PC-3 (cell line): ENCODE results near the gene ATF7IP. TPM values are rescaled to one million over a fixed set of nuclear protein-coding genes. Genes with fewer than 3 reads are reported as not detected.

Experiments used
- ATAC-seq: fragments of 200-7000 bp; cut with Tn5 transposase; 2 replicates; pipeline ENCODE4 v1.9.1; 2020; ENCODE audit warnings: mild to moderate bottlenecking, moderate library complexity
- BruUV-seq: library from RNA; stranded (reverse); fragments of 400-500 nt; replicated peaks from 2 replicates; lab custom pipeline; 2021; lab: Mats Ljungman, UMichigan
- CTCF ChIA-PET: fragments of 300-600 bp; sonication (Branson Sonifier 250); formaldehyde crosslinking; loops from one replicate; lab custom pipeline; 2022; ENCODE audit warnings: antibody characterized with exemption; lab: Charles Lee
- POLR2A ChIA-PET: fragments of 300-600 bp; sonication (Branson Sonifier 250); formaldehyde crosslinking; loops from one replicate; lab custom pipeline; 2022; ENCODE audit warnings: antibody characterized with exemption; ENCODE audit not compliant: unreplicated experiment; lab: Charles Lee
- DNase-seq: peaks from one replicate; pipeline ENCODE4 v3.0.0-alpha.2; 2015
- H2AFZ ChIP-seq: fragments of 300-600 bp; sonication (generic); 2 replicates; pipeline ENCODE4 v1.6.0; 2016; ENCODE audit warnings: antibody characterized with exemption, low read length
- H3F3A ChIP-seq: fragments of 300-600 bp; sonication (generic); one replicate; pipeline ENCODE4 v1.6.0; 2017; ENCODE audit warnings: antibody characterized with exemption, low read length, control low read depth, mild to moderate bottlenecking; ENCODE audit not compliant: unreplicated experiment
- H3K27ac ChIP-seq: fragments of 300-600 bp; sonication (generic); 2 replicates; pipeline ENCODE4 v1.5.1; 2016; ENCODE audit warnings: mild to moderate bottlenecking, low read length
- H3K27me3 ChIP-seq: fragments of 300-600 bp; sonication (generic); 2 replicates; pipeline ENCODE4 v1.6.1; 2016; ENCODE audit warnings: low read length, mixed read lengths
- H3K36me3 ChIP-seq: fragments of 300-600 bp; sonication (generic); 2 replicates; pipeline ENCODE4 v1.6.1; 2016; ENCODE audit warnings: low read depth, mixed run types, low read length, mixed read lengths
- H3K4me1 ChIP-seq: fragments of 300-600 bp; sonication (generic); 2 replicates; pipeline ENCODE4 v1.5.1; 2016; ENCODE audit warnings: low read length; ENCODE audit not compliant: insufficient read depth
- H3K4me2 ChIP-seq: fragments of 300-600 bp; sonication (generic); 2 replicates; pipeline ENCODE4 v1.6.0; 2016; ENCODE audit warnings: low read length
- H3K4me3 ChIP-seq: fragments of 300-600 bp; sonication (generic); 2 replicates; pipeline ENCODE4 v1.5.1; 2016; ENCODE audit warnings: mild to moderate bottlenecking, low read length, mixed read lengths
- H3K79me2 ChIP-seq: fragments of 300-600 bp; sonication (generic); 2 replicates; pipeline ENCODE4 v1.6.1; 2017; ENCODE audit warnings: low read length, mixed read lengths
- H3K9ac ChIP-seq: fragments of 300-600 bp; sonication (generic); 2 replicates; pipeline ENCODE4 v1.6.0; 2016; ENCODE audit warnings: mild to moderate bottlenecking, low read length
- H3K9me2 ChIP-seq: fragments of 300-600 bp; sonication (generic); replicated peaks from 2 replicates; pipeline ENCODE4 v1.6.1; 2016; ENCODE audit warnings: mixed run types, low read length, mixed read lengths
- H3K9me3 ChIP-seq: fragments of 300-600 bp; sonication (generic); 2 replicates; pipeline ENCODE4 v1.6.1; 2016; ENCODE audit warnings: low read length, mixed read lengths
- H4K20me1 ChIP-seq: fragments of 300-600 bp; sonication (generic); 2 replicates; pipeline ENCODE4 v1.6.1; 2016; ENCODE audit warnings: low read length, mixed read lengths
- CTCF ChIP-seq: fragments of 300-600 bp; sonication (generic); conservative IDR thresholded peaks from 2 replicates; pipeline ENCODE4 v1.5.1; 2017; ENCODE audit warnings: antibody characterized with exemption, low read depth, mild to moderate bottlenecking, low read length
- EZH2 ChIP-seq: fragments of 300-600 bp; sonication (generic); IDR thresholded peaks from one replicate; pipeline ENCODE4 v1.6.1; 2017; ENCODE audit warnings: antibody characterized with exemption, mild to moderate bottlenecking, low read length; ENCODE audit not compliant: unreplicated experiment
- EZH2phosphoT487 ChIP-seq: fragments of 300-600 bp; sonication (generic); IDR thresholded peaks from 2 replicates; pipeline ENCODE4 v1.6.1; 2018; ENCODE audit warnings: mild to moderate bottlenecking, antibody characterized with exemption, low read length, borderline replicate concordance
- intact Hi-C: fragments of 100-400 bp; cut with micrococcal nuclease; formaldehyde crosslinking; loops from 2 replicates; pipeline ENCODE4 v1.9.0; 2023
- total RNA-seq: library from RNA; depleted of rRNA; stranded (reverse); fragments of >200 nt; gene quantifications from 2 replicates; pipeline ENCODE4 v1.2.3, GENCODE V29; 2014

Gene ATF7IP
- total RNA-seq, 1 experiment from 2014 or later: 12.5 TPM

- CTCF ChIA-PET: no interaction called here
- Histone ChIP-seq H3K4me1 (no peaks in the 10 kb centered on the region), H3K9me2 (no peaks in the 10 kb centered on the region), H3K27ac (no peak overlapping the region), H3K79me2 (peaks cover 93% of the 10 kb centered on the region), H3K36me3 (peaks cover 27% of the 10 kb centered on the region), H3K27me3 (no peaks in the 10 kb centered on the region), H3K4me3 (no peak overlapping the region), H3K4me2 (no peak overlapping the region), H3F3A (no peaks in the 10 kb centered on the region), H3K9me3 (no peaks in the 10 kb centered on the region), H3K9ac (no peak overlapping the region), H2AFZ (no peak overlapping the region), H4K20me1 (no peaks in the 10 kb centered on the region; the same call in 1 of the 2 replicates)
- no TSS peak for BruUV-seq
- no peak for DNase-seq
- POLR2A ChIA-PET: no interaction called here
- no peak for ATAC-seq
- TF ChIP-seq CTCF (no peak), EZH2phosphoT487 (no peak), EZH2 (no peak)
- intact Hi-C loops: no loop called here
Observed at GRCh38 chr12:14424545-14424944, 59.1 kb downstream of the ATF7IP start.

GRCh38 chr12:14426792-14427191 lies 61.3 kb downstream of the ATF7IP start:
- TF ChIP-seq CTCF: no peak
- no peak for TF ChIP-seq EZH2phosphoT487
- TF ChIP-seq EZH2: no peak
- Histone ChIP-seq H3K9ac (no peak overlapping the region), H3K9me3 (no peaks in the 10 kb centered on the region), H2AFZ (no peak overlapping the region), H3K27ac (no peak overlapping the region), H3K27me3 (no peaks in the 10 kb centered on the region), H3K79me2 (peaks cover 96% of the 10 kb centered on the region), H3K4me2 (no peak overlapping the region), H3K9me2 (no peaks in the 10 kb centered on the region), H3F3A (no peaks in the 10 kb centered on the region), H3K4me1 (no peaks in the 10 kb centered on the region), H3K36me3 (peaks cover 17% of the 10 kb centered on the region; the same call in 1 of the 2 replicates), H3K4me3 (no peak overlapping the region), H4K20me1 (no peaks in the 10 kb centered on the region; the same call in 1 of the 2 replicates)
- ChIA-PET POLR2A (no interaction called here), CTCF (no interaction called here)
- no peak for DNase-seq
- ATAC-seq: no peak
- intact Hi-C loops: no loop called here
- no TSS peak for BruUV-seq

- no peak overlapping the region for H3K9ac ChIP-seq
- DNase-seq (no peak), ATAC-seq (no peak)
- H3K9me2 ChIP-seq: no peaks in the 10 kb centered on the region
- H3K27ac ChIP-seq: no peak overlapping the region
- no peak overlapping the region for H2AFZ ChIP-seq
- peaks cover 17% of the 10 kb centered on the region; the same call in 1 of the 2 replicates for H3K36me3 ChIP-seq
- no TSS peak for BruUV-seq
- no peaks in the 10 kb centered on the region for H3F3A ChIP-seq
- no peaks in the 10 kb centered on the region for H3K27me3 ChIP-seq
- TF ChIP-seq EZH2phosphoT487: no peak
- TF ChIP-seq CTCF: no peak
- TF ChIP-seq EZH2: no peak
- no peaks in the 10 kb centered on the region for H3K9me3 ChIP-seq
- ChIA-PET CTCF (no interaction called here), POLR2A (interaction anchor here (0.6 kb wide), 1 partner anchor 1041 kb away, joined by 3 read pairs; no protein-coding TSS in a partner anchor)
- no peaks in the 10 kb centered on the region for H4K20me1 ChIP-seq
- no peaks in the 10 kb centered on the region for H3K4me1 ChIP-seq
- peaks cover 96% of the 10 kb centered on the region for H3K79me2 ChIP-seq
- H3K4me2 ChIP-seq: no peak overlapping the region
- H3K4me3 ChIP-seq: no peak overlapping the region
- intact Hi-C loops: no loop called here
Observed at GRCh38 chr12:14427929-14428328, 62.4 kb downstream of the ATF7IP start.
